KOPT-K1 (cell line): ENCODE results near the gene RFX4.

ENCODE experiments used
- H3K27ac ChIP-seq: fragments of 200-600 bp; sonication (generic); 2 replicates; pipeline ENCODE4 v1.5.1; 2016; ENCODE audit warnings: antibody characterized with exemption, mild to moderate bottlenecking, low read depth, low read length; ENCODE audit not compliant: poor library complexity, severe bottlenecking
- H3K36me3 ChIP-seq: fragments of 200-600 bp; sonication (generic); 2 replicates; pipeline ENCODE4 v1.5.1; 2017; ENCODE audit warnings: antibody characterized with exemption, mild to moderate bottlenecking, low read length, moderate library complexity; ENCODE audit not compliant: insufficient read depth
- H3K9me3 ChIP-seq: fragments of 200-600 bp; sonication (generic); 2 replicates; pipeline ENCODE4 v1.5.1; 2017; ENCODE audit warnings: antibody characterized with exemption, low read length, mild to moderate bottlenecking; ENCODE audit not compliant: insufficient read depth, poor library complexity, severe bottlenecking

The RFX4 gene

GRCh38 chr12:106739318-106739717 is 156.5 kb downstream of the RFX4 start:
- H3K9me3 ChIP-seq: no peaks in the 10 kb centered on the region
- H3K36me3 ChIP-seq: no peaks in the 10 kb centered on the region
- H3K27ac ChIP-seq: no peak overlapping the region

GRCh38 chr12:106739815-106740530 is 157.2 kb downstream of the RFX4 start:
- H3K9me3 ChIP-seq: no peaks in the 10 kb centered on the region
- H3K27ac ChIP-seq: no peak overlapping the region
- H3K36me3 ChIP-seq: no peaks in the 10 kb centered on the region

GRCh38 chr12:106740818-106741217 is 158.0 kb downstream of the RFX4 start:
- Histone ChIP-seq H3K27ac (no peak overlapping the region), H3K9me3 (no peaks in the 10 kb centered on the region), H3K36me3 (no peaks in the 10 kb centered on the region)

GRCh38 chr12:106741247-106741646 is 158.4 kb downstream of the RFX4 start:
- Histone ChIP-seq H3K27ac (no peak overlapping the region), H3K9me3 (no peaks in the 10 kb centered on the region), H3K36me3 (no peaks in the 10 kb centered on the region)

- Histone ChIP-seq H3K9me3 (no peaks in the 10 kb centered on the region), H3K36me3 (no peaks in the 10 kb centered on the region), H3K27ac (no peak overlapping the region)
Measured at GRCh38 chr12:106743270-106743988, 160.6 kb downstream of the RFX4 start.

- H3K27ac ChIP-seq: no peak overlapping the region
- H3K36me3 ChIP-seq: no peaks in the 10 kb centered on the region
- H3K9me3 ChIP-seq: no peaks in the 10 kb centered on the region
Measured at GRCh38 chr12:106744600-106744999, 161.8 kb downstream of the RFX4 start.

- no peaks in the 10 kb centered on the region for H3K36me3 ChIP-seq
- H3K9me3 ChIP-seq: no peaks in the 10 kb centered on the region
- no peak overlapping the region for H3K27ac ChIP-seq
Measured at GRCh38 chr12:106745181-106745745, 162.5 kb downstream of the RFX4 start.

- Histone ChIP-seq H3K36me3 (no peaks in the 10 kb centered on the region), H3K27ac (peak overlapping the region; percentile 20), H3K9me3 (peaks cover 9% of the 10 kb centered on the region)
Measured at GRCh38 chr12:106747973-106748436, 165.2 kb downstream of the RFX4 start.

- Histone ChIP-seq H3K27ac (no peak overlapping the region), H3K9me3 (peaks cover 14% of the 10 kb centered on the region), H3K36me3 (no peaks in the 10 kb centered on the region)
Measured at GRCh38 chr12:106750524-106750923, 167.7 kb downstream of the RFX4 start.

DNA sequence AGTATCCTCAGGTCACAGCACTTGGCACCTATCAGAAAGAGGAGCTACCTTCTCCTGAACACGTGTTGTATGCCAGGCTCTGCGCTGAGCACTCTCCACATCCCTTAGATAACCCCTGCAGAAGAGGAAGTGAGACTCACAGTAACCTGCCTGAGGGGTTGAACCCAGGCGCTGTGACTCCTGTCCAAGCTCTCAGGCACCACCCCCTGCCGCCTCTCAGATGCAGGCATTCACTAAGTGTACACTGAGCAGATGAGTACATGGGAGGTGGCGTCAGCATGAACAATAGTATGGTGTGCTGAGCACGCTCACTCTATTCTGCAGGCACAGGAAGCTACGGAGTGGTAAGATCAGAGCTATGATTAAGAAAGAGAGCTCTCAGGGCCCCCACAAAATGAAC is 170.7 kb downstream of the RFX4 start:
- no peak overlapping the region for H3K27ac ChIP-seq
- H3K9me3 ChIP-seq: peaks cover 14% of the 10 kb centered on the region

DNA sequence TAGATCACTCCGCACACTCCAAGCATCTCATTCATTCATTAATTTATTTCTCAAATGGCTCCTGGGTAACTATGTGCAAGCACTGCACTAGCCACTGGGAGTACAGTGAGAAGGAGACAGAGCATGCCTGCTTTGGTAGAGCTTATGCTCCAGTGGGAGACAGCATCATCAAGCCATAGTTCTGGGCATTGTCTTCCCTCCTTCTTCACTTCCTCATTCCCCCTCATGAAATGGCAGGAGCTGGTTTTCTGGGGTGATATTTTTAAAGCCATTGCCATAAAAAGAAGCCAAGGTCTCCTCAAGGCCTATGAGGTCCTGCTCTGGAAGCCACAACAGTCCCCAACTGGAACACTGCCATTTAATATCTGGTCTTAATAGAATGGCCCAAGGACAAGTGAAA is 171.5 kb downstream of the RFX4 start:
- Histone ChIP-seq H3K9me3 (peaks cover 14% of the 10 kb centered on the region), H3K36me3 (no peaks in the 10 kb centered on the region), H3K27ac (no peak overlapping the region)

More for the DNA sequence above, 170.7 kb downstream of the RFX4 start:
- H3K36me3 ChIP-seq: no peaks in the 10 kb centered on the region

- Histone ChIP-seq H3K27ac (no peak overlapping the region), H3K36me3 (no peaks in the 10 kb centered on the region), H3K9me3 (peaks cover 7% of the 10 kb centered on the region)
Measured at GRCh38 chr12:106757623-106758348, 175.0 kb downstream of the RFX4 start.

DNA sequence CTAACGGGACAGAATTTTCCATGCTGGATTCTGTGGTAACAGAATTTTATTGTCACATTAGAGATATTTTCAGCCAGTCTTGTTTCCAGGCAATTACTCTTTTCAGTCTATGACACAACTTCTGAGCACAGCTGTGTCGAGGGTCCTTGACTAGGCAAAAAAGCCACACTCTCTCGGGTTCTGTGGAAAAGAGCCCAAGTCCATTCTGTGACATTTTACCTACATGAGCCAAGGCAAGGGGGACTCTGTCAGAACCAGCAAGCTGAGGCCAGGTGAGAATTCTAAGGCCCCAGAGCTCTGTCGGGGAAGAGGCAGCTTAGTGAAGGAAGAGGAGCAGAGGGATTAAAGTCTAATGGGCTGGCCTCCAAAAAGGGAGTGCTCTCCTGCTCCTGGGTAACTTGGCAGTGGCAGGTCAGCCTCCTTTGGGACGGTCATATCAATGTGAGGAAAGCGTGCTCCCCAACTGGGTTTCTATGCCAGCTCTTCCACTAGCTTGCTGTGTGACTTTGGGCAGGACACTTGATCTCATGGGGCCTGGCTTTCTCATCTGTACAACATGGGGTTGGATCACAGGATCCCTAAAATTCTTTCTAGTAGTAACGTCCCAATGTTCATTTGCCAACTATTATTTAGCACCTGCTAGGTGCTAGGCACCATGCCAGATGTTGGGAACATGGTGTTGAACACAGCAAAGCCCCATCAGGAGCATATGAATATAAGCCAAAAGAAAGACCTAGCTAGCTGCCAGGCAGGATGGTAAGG is 175.7 kb downstream of the RFX4 start:
- no peaks in the 10 kb centered on the region for H3K36me3 ChIP-seq

DNA sequence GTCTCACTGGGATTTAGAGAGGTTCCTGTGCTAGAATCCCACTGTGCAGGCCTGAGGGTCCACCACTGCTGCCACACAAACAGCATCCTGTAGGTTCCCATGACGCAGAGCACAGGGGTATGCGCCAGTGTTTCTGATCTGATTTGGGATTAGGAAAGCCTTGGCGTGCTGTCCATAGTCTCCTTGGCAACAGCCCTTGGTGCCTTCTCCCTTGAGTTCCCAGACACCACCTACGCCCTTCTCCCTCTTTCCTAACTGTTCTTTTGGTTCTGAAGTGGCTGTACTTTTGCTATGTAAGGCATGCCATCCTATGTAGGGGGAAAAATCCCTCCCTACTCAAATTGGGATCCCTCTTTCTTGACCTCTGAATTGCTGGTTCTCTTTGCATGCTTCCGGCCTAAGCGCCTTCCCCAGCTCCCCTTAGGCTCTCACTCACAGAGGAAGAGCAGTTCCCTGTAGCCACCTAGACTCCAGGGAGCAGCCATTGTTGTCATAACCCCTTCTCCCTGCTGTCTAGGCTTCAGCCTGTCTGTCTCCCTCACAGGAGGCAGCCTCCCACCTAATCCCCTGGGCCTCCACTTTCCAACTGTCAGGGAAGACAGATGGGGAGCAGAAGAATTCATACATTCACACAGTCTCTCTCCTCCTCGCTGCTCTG is 176.9 kb downstream of the RFX4 start:
- H3K36me3 ChIP-seq: no peaks in the 10 kb centered on the region
- H3K27ac ChIP-seq: peak overlapping the region; percentile 92
- no peaks in the 10 kb centered on the region for H3K9me3 ChIP-seq

More for the DNA sequence above, 175.7 kb downstream of the RFX4 start:
- Histone ChIP-seq H3K9me3 (no peaks in the 10 kb centered on the region), H3K27ac (no peak overlapping the region)
